OCI-LY3 (cell line): Measurements from ENCODE around the gene IGF2.

Experiments used
- H2AFZ ChIP-seq: fragments of 200-600, 300-600 bp; shearing (Covaris generic); 2 replicates; pipeline ENCODE4 v1.6.0; 2014; ENCODE audit warnings: antibody characterized with exemption, low read depth, low read length
- H3K27ac ChIP-seq: fragments of 200-600, 300-600 bp; sonication (generic); 2 replicates; pipeline ENCODE4 v1.5.1; 2014; ENCODE audit warnings: mild to moderate bottlenecking, low read length, moderate library complexity, mixed read lengths
- H3K27me3 ChIP-seq: fragments of 200-600, 300-600 bp; sonication (generic); 2 replicates; pipeline ENCODE4 v1.6.1; 2014; ENCODE audit warnings: low read depth, low read length, mixed read lengths
- H3K36me3 ChIP-seq: fragments of 200-600, 300-600 bp; sonication (generic); replicated peaks from 2 replicates; pipeline ENCODE3; 2014; ENCODE audit warnings: low read depth, low read length, mixed read lengths
- H3K4me1 ChIP-seq: fragments of 300-600, 200-600 bp; sonication (generic); 2 replicates; pipeline ENCODE4 v1.6.1; 2014; ENCODE audit warnings: low read length, mixed read lengths
- H3K4me2 ChIP-seq: fragments of 200-600, 300-600 bp; sonication (generic); 2 replicates; pipeline ENCODE4 v1.6.1; 2014; ENCODE audit warnings: low read length, mixed read lengths
- H3K4me3 ChIP-seq: fragments of 300-600, 200-600 bp; sonication (generic); 2 replicates; pipeline ENCODE4 v1.5.1; 2014; ENCODE audit warnings: antibody characterized with exemption, mild to moderate bottlenecking, low read length, moderate library complexity
- H3K79me2 ChIP-seq: fragments of 300-600, 200-600 bp; shearing (Covaris generic); 2 replicates; pipeline ENCODE4 v1.6.1; 2014; ENCODE audit warnings: mild to moderate bottlenecking, low read length, mixed read lengths
- H3K9ac ChIP-seq: fragments of 300-600, 200-600 bp; shearing (Covaris generic); 2 replicates; pipeline ENCODE4 v1.6.0; 2014; ENCODE audit warnings: mild to moderate bottlenecking, low read length, moderate library complexity
- H3K9me3 ChIP-seq: fragments of 200-600, 300-600 bp; shearing (Covaris generic); 2 replicates; pipeline ENCODE4 v1.6.1; 2014; ENCODE audit warnings: low read length, mixed read lengths; ENCODE audit not compliant: insufficient read depth
- H4K20me1 ChIP-seq: fragments of 200-600, 300-600 bp; sonication (generic); 2 replicates; pipeline ENCODE4 v1.6.1; 2016; ENCODE audit warnings: low read length, mixed read lengths; ENCODE audit not compliant: insufficient read depth
- EZH2phosphoT487 ChIP-seq: fragments of 200-600 bp; shearing (Covaris generic); IDR thresholded peaks from 2 replicates; pipeline ENCODE4 v1.6.1; 2018; ENCODE audit warnings: antibody characterized with exemption, mixed run types, low read depth
- TF ChIP-seq, protein P1 (sequence below): fragments of 200-600, 300-600 bp; sonication (generic); IDR thresholded peaks from 2 replicates; pipeline ENCODE4 v1.5.1; 2014; ENCODE audit warnings: antibody characterized with exemption, low read length, low read depth

Gene IGF2

DNA sequence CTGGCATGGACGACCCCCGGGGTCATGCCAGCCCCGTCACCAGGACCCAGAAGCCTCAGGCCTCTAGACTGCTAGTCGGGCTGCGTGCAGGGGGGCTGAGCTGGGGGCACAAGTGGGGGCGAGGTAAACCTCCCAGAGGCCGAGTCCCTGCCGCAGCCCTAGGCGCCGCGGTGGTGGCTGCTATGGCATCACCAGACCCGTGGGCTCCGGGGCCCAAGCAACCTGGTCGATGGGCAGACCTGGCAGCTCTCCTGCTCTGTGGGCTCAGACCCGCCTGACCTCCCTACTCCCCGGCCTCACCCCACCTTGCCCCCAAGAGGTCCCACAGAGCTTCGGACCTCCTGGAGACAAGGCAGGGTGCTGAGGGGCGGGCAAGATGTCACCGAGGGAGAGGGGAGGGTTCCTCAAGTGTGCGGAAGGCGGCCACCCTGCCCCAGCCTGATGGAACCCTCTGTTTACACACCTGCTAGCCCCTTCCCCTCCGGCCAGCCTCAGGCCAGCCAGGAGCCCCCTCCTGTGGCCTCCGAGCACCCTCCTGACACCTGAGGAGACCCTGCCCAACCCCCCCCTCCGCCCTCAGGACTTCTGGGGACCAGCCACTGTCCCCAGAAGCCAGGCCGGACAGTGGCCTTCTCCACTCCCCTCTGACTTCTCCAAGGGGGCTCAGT is 9.4 kb downstream of the IGF2 start:
- H3K4me3 ChIP-seq = no peak overlapping the region
- no peak overlapping the region for H3K9ac ChIP-seq
- no peaks in the 10 kb centered on the region for H4K20me1 ChIP-seq
- no peak overlapping the region for H3K4me2 ChIP-seq
- H3K79me2 ChIP-seq = no peaks in the 10 kb centered on the region
- H3K9me3 ChIP-seq = no peaks in the 10 kb centered on the region
- TF ChIP-seq, protein P1, sequence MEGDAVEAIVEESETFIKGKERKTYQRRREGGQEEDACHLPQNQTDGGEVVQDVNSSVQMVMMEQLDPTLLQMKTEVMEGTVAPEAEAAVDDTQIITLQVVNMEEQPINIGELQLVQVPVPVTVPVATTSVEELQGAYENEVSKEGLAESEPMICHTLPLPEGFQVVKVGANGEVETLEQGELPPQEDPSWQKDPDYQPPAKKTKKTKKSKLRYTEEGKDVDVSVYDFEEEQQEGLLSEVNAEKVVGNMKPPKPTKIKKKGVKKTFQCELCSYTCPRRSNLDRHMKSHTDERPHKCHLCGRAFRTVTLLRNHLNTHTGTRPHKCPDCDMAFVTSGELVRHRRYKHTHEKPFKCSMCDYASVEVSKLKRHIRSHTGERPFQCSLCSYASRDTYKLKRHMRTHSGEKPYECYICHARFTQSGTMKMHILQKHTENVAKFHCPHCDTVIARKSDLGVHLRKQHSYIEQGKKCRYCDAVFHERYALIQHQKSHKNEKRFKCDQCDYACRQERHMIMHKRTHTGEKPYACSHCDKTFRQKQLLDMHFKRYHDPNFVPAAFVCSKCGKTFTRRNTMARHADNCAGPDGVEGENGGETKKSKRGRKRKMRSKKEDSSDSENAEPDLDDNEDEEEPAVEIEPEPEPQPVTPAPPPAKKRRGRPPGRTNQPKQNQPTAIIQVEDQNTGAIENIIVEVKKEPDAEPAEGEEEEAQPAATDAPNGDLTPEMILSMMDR = no peak
- TF ChIP-seq EZH2phosphoT487 = no peak
- no peak overlapping the region for H2AFZ ChIP-seq
- H3K27me3 ChIP-seq = no peaks in the 10 kb centered on the region
- H3K36me3 ChIP-seq = no peaks in the 10 kb centered on the region
- H3K4me1 ChIP-seq = peaks cover 15% of the 10 kb centered on the region
- H3K27ac ChIP-seq = no peak overlapping the region

DNA sequence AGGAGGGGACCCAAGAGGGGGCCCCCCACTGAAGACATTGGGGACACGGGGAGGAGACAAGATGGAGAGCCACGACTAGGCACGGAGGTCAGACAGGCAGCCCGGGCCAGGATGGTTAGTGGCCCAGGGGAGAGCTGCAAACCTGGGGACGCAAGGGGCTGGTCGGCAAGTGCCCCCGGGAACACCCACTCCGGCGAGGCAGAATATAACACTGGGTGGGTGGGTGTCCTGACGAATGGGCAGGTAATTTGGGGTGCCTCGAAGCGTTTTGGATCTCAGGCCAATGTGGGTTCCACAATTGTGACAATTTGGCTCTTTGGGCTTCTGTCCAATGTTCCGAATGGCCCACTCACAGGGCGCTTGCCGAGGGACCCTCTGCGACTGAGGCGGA is 9.9 kb downstream of the IGF2 start:
- Histone ChIP-seq H3K27me3 (no peaks in the 10 kb centered on the region), H3K9ac (no peak overlapping the region), H3K4me2 (no peak overlapping the region)

DNA sequence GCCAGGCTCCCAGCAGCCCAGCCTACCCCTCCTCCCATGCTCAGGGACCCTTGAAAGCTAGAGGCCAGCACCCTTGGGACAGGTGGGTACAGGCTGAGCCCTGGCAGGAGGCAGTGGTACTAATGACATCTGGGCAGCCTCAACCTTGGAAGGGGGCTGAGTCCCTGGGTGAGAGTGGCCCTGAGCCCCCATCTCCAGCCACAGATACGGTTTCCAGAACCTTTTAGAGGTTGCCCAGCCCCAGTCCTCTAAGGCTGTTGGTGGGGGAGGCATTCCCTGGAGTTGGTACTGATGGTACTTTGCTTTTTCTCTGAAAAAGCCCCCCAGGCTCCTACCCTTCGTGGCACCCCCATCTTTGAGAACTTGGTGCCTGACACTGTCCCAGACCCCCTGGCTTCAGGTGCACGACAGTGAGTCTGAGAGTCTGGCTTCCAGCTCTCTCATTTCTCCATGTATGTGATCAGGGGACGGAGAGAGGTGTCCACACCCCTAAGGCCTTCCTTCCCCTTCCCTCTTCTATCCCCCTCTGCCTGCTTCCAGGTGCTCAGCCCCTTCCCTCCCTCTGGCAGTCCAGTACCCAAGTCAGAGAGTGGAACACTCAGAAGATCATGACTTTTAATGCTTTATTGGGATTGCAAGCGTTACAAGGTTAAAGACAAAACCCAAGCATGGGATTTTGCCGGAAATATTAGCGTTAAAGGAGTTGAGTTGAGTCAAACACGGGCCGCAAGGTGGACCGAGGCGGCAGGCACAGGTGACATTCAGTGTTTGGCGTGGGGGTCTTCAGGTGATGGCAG is 10.5 kb downstream of the IGF2 start:
- no peaks in the 10 kb centered on the region for H3K79me2 ChIP-seq
- H3K36me3 ChIP-seq = no peaks in the 10 kb centered on the region
- no peak overlapping the region for H3K9ac ChIP-seq
- no peaks in the 10 kb centered on the region for H3K27me3 ChIP-seq
- no peak overlapping the region for H3K4me3 ChIP-seq
- H3K4me1 ChIP-seq = peaks cover 4% of the 10 kb centered on the region
- H2AFZ ChIP-seq = no peak overlapping the region
- no peak overlapping the region for H3K27ac ChIP-seq
- no peaks in the 10 kb centered on the region for H4K20me1 ChIP-seq
- H3K9me3 ChIP-seq = no peaks in the 10 kb centered on the region
- no peak for TF ChIP-seq EZH2phosphoT487
- TF ChIP-seq, protein P1 = no peak
- no peak overlapping the region for H3K4me2 ChIP-seq

More for the DNA sequence above, 9.9 kb downstream of the IGF2 start:
- no peaks in the 10 kb centered on the region for H3K36me3 ChIP-seq
- peaks cover 10% of the 10 kb centered on the region for H3K4me1 ChIP-seq
- H3K79me2 ChIP-seq = no peaks in the 10 kb centered on the region
- H4K20me1 ChIP-seq = no peaks in the 10 kb centered on the region
- no peaks in the 10 kb centered on the region for H3K9me3 ChIP-seq
- no peak for TF ChIP-seq EZH2phosphoT487
- TF ChIP-seq, protein P1 = no peak
- H3K27ac ChIP-seq = no peak overlapping the region
- H3K4me3 ChIP-seq = no peak overlapping the region
- no peak overlapping the region for H2AFZ ChIP-seq

DNA sequence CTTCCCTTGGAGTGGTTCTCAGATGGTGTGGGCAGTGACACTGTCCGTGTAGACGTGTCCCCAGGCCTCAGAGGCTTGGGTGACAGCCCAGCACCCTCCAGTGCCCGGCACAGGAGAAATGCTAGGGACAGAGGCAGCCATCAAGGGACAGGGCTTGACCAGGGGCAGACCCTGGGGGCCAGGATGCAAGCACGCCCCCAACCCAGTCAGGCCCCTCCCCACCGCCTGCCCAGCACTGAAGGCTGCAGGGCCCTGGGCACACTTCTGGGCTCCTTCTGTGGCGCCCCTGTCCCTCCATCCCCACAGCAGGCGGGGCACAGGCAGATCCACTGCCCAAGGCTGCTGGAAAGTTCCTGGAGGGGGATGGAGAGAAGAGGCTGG is 11.1 kb downstream of the IGF2 start:
- H3K36me3 ChIP-seq = no peaks in the 10 kb centered on the region
- no peak overlapping the region for H2AFZ ChIP-seq
- H3K27ac ChIP-seq = no peak overlapping the region
- TF ChIP-seq EZH2phosphoT487 = no peak
- TF ChIP-seq, protein P1 = no peak
- H4K20me1 ChIP-seq = no peaks in the 10 kb centered on the region
- no peak overlapping the region for H3K9ac ChIP-seq
- H3K4me3 ChIP-seq = no peak overlapping the region
- no peaks in the 10 kb centered on the region for H3K79me2 ChIP-seq
- no peak overlapping the region for H3K4me2 ChIP-seq
- H3K4me1 ChIP-seq = no peaks in the 10 kb centered on the region
- no peaks in the 10 kb centered on the region for H3K9me3 ChIP-seq
- H3K27me3 ChIP-seq = no peaks in the 10 kb centered on the region
